PC-3 (cell line): ENCODE measurements around the gene NPAT. TPM values are rescaled to one million over a fixed set of nuclear protein-coding genes. Genes with fewer than 3 reads are reported as not detected.
A peak's percentile ranks its signal among the peaks of the same experiment; 100 is the strongest.

ENCODE experiments used
- ATAC-seq: fragments of 200-7000 bp; cut with Tn5 transposase; 2 replicates; pipeline ENCODE4 v1.9.1; 2020; ENCODE audit warnings: mild to moderate bottlenecking, moderate library complexity
- BruUV-seq: library from RNA; stranded (reverse); fragments of 400-500 nt; replicated peaks from 2 replicates; lab custom pipeline; 2021; lab: Mats Ljungman, UMichigan
- CTCF ChIA-PET: fragments of 300-600 bp; sonication (Branson Sonifier 250); formaldehyde crosslinking; loops from one replicate; lab custom pipeline; 2022; ENCODE audit warnings: antibody characterized with exemption; lab: Charles Lee
- POLR2A ChIA-PET: fragments of 300-600 bp; sonication (Branson Sonifier 250); formaldehyde crosslinking; loops from one replicate; lab custom pipeline; 2022; ENCODE audit warnings: antibody characterized with exemption; ENCODE audit not compliant: unreplicated experiment; lab: Charles Lee
- DNase-seq: peaks from one replicate; pipeline ENCODE4 v3.0.0-alpha.2; 2015
- H2AFZ ChIP-seq: fragments of 300-600 bp; sonication (generic); 2 replicates; pipeline ENCODE4 v1.6.0; 2016; ENCODE audit warnings: antibody characterized with exemption, low read length
- H3F3A ChIP-seq: fragments of 300-600 bp; sonication (generic); one replicate; pipeline ENCODE4 v1.6.0; 2017; ENCODE audit warnings: antibody characterized with exemption, low read length, control low read depth, mild to moderate bottlenecking; ENCODE audit not compliant: unreplicated experiment
- H3K27ac ChIP-seq: fragments of 300-600 bp; sonication (generic); 2 replicates; pipeline ENCODE4 v1.5.1; 2016; ENCODE audit warnings: mild to moderate bottlenecking, low read length
- H3K27me3 ChIP-seq: fragments of 300-600 bp; sonication (generic); 2 replicates; pipeline ENCODE4 v1.6.1; 2016; ENCODE audit warnings: low read length, mixed read lengths
- H3K36me3 ChIP-seq: fragments of 300-600 bp; sonication (generic); 2 replicates; pipeline ENCODE4 v1.6.1; 2016; ENCODE audit warnings: low read depth, mixed run types, low read length, mixed read lengths
- H3K4me1 ChIP-seq: fragments of 300-600 bp; sonication (generic); 2 replicates; pipeline ENCODE4 v1.5.1; 2016; ENCODE audit warnings: low read length; ENCODE audit not compliant: insufficient read depth
- H3K4me2 ChIP-seq: fragments of 300-600 bp; sonication (generic); 2 replicates; pipeline ENCODE4 v1.6.0; 2016; ENCODE audit warnings: low read length
- H3K4me3 ChIP-seq: fragments of 300-600 bp; sonication (generic); 2 replicates; pipeline ENCODE4 v1.5.1; 2016; ENCODE audit warnings: mild to moderate bottlenecking, low read length, mixed read lengths
- H3K79me2 ChIP-seq: fragments of 300-600 bp; sonication (generic); 2 replicates; pipeline ENCODE4 v1.6.1; 2017; ENCODE audit warnings: low read length, mixed read lengths
- H3K9ac ChIP-seq: fragments of 300-600 bp; sonication (generic); 2 replicates; pipeline ENCODE4 v1.6.0; 2016; ENCODE audit warnings: mild to moderate bottlenecking, low read length
- H3K9me2 ChIP-seq: fragments of 300-600 bp; sonication (generic); replicated peaks from 2 replicates; pipeline ENCODE4 v1.6.1; 2016; ENCODE audit warnings: mixed run types, low read length, mixed read lengths
- H3K9me3 ChIP-seq: fragments of 300-600 bp; sonication (generic); 2 replicates; pipeline ENCODE4 v1.6.1; 2016; ENCODE audit warnings: low read length, mixed read lengths
- H4K20me1 ChIP-seq: fragments of 300-600 bp; sonication (generic); 2 replicates; pipeline ENCODE4 v1.6.1; 2016; ENCODE audit warnings: low read length, mixed read lengths
- EZH2 ChIP-seq: fragments of 300-600 bp; sonication (generic); IDR thresholded peaks from one replicate; pipeline ENCODE4 v1.6.1; 2017; ENCODE audit warnings: antibody characterized with exemption, mild to moderate bottlenecking, low read length; ENCODE audit not compliant: unreplicated experiment
- EZH2phosphoT487 ChIP-seq: fragments of 300-600 bp; sonication (generic); IDR thresholded peaks from 2 replicates; pipeline ENCODE4 v1.6.1; 2018; ENCODE audit warnings: mild to moderate bottlenecking, antibody characterized with exemption, low read length, borderline replicate concordance
- intact Hi-C: fragments of 100-400 bp; cut with micrococcal nuclease; formaldehyde crosslinking; loops from 2 replicates; pipeline ENCODE4 v1.9.0; 2023
- total RNA-seq: library from RNA; depleted of rRNA; stranded (reverse); fragments of >200 nt; gene quantifications from 2 replicates; pipeline ENCODE4 v1.2.3, GENCODE V29; 2014
- TF ChIP-seq, protein P1 (sequence below): fragments of 300-600 bp; sonication (generic); conservative IDR thresholded peaks from 2 replicates; pipeline ENCODE4 v1.5.1; 2017; ENCODE audit warnings: antibody characterized with exemption, low read depth, mild to moderate bottlenecking, low read length

Gene NPAT
- total RNA-seq, 1 experiment from 2014 or later, result 19.6 TPM

DNA sequence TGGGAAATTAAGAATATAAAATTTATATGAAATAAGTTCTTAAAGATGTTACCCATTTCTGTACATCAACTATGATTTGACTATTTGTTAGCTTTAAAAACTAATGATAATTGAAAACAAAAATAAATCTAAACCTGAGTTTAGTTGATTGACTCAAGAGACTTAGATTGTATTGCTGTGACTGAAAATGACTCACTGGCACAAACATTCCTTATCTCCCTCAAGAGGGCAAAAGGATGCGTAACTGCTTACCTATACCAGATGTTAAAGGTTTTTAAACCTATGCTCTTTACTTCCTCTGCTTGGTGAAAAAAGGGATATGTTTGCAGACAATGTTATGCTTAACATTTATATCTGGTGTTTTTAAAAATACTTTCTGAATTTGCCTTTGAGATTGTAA lies 30.7 kb upstream of the NPAT start:
- Histone ChIP-seq H3K79me2 (no peaks in the 10 kb centered on the region), H3K36me3 (peaks cover 36% of the 10 kb centered on the region; the same call in 1 of the 2 replicates), H3F3A (no peaks in the 10 kb centered on the region), H3K9me2 (no peaks in the 10 kb centered on the region), H4K20me1 (no peaks in the 10 kb centered on the region), H3K27me3 (no peaks in the 10 kb centered on the region), H3K4me2 (no peak overlapping the region), H3K9me3 (no peaks in the 10 kb centered on the region), H2AFZ (no peak overlapping the region), H3K9ac (no peak overlapping the region), H3K4me1 (peaks cover 8% of the 10 kb centered on the region; the same call in 1 of the 2 replicates), H3K27ac (no peak overlapping the region), H3K4me3 (no peak overlapping the region)
- ATAC-seq, result peak; percentile 70
- intact Hi-C loops, result no loop called here
- CTCF ChIA-PET, result no interaction called here
- POLR2A ChIA-PET, result no interaction called here
- peak; percentile 61 for DNase-seq
- no peak for TF ChIP-seq EZH2phosphoT487
- TF ChIP-seq, protein P1, sequence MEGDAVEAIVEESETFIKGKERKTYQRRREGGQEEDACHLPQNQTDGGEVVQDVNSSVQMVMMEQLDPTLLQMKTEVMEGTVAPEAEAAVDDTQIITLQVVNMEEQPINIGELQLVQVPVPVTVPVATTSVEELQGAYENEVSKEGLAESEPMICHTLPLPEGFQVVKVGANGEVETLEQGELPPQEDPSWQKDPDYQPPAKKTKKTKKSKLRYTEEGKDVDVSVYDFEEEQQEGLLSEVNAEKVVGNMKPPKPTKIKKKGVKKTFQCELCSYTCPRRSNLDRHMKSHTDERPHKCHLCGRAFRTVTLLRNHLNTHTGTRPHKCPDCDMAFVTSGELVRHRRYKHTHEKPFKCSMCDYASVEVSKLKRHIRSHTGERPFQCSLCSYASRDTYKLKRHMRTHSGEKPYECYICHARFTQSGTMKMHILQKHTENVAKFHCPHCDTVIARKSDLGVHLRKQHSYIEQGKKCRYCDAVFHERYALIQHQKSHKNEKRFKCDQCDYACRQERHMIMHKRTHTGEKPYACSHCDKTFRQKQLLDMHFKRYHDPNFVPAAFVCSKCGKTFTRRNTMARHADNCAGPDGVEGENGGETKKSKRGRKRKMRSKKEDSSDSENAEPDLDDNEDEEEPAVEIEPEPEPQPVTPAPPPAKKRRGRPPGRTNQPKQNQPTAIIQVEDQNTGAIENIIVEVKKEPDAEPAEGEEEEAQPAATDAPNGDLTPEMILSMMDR, result no peak
- TF ChIP-seq EZH2, result no peak
- BruUV-seq, result no TSS peak

DNA sequence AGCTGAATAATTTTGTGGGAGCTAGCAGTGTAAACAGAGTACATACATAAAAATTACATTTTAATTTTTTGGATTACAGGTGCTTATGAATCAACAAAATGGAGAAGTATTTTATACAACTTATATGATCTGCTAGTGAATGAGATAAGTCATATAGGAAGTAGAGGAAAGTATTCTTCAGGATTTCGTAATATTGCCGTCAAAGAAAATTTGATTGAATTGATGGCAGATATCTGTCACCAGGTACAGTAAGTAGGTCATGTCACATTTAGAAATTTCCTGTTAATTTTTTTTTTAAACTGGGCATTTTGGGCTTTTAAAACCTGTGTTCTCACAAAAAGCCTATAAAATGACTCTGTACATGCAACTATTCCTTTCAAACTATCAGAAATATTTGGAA lies 24.4 kb upstream of the NPAT start:
- TF ChIP-seq, protein P1, result no peak
- TF ChIP-seq EZH2phosphoT487, result no peak
- TF ChIP-seq EZH2, result no peak
- no peaks in the 10 kb centered on the region for H3K27me3 ChIP-seq
- H3K36me3 ChIP-seq, result peaks cover 15% of the 10 kb centered on the region; the same call in 1 of the 2 replicates
- ATAC-seq (no peak), DNase-seq (no peak)
- H3K9me3 ChIP-seq, result no peaks in the 10 kb centered on the region
- H3K9ac ChIP-seq, result no peak overlapping the region
- no peaks in the 10 kb centered on the region for H3K9me2 ChIP-seq
- H3K4me1 ChIP-seq, result no peaks in the 10 kb centered on the region
- no peak overlapping the region for H2AFZ ChIP-seq
- H3F3A ChIP-seq, result no peaks in the 10 kb centered on the region
- H4K20me1 ChIP-seq, result no peaks in the 10 kb centered on the region
- BruUV-seq, result no TSS peak
- intact Hi-C loops, result no loop called here
- H3K27ac ChIP-seq, result no peak overlapping the region
- no peaks in the 10 kb centered on the region for H3K79me2 ChIP-seq
- H3K4me3 ChIP-seq, result no peak overlapping the region
- ChIA-PET CTCF (no interaction called here), POLR2A (no interaction called here)
- no peak overlapping the region for H3K4me2 ChIP-seq

DNA sequence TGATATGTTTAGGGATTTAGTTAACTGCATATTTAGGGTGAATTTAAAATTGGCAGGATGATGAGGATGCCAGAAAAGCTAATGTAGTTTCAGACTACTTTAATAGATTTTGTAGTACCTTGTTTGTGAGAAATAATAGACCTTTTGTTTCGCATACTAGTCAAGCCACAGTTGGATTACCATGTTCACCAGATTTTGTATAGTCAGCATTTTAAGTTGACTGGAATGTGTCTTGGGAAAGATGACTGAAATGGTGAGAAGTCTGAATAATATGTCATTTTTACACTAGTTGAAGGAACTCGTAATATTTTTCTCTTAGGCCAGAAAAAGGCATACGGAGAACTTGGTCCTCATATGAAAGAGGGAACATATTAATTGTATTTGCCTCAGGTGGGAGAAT lies 23.9 kb upstream of the NPAT start:
- intact Hi-C loops, result no loop called here
- ATAC-seq (no peak), DNase-seq (no peak)
- BruUV-seq, result no TSS peak
- peaks cover 10% of the 10 kb centered on the region; the same call in 1 of the 2 replicates for H3K36me3 ChIP-seq
- ChIA-PET CTCF (no interaction called here), POLR2A (no interaction called here)
- H3K79me2 ChIP-seq, result no peaks in the 10 kb centered on the region
- H3K27ac ChIP-seq, result no peak overlapping the region
- no peaks in the 10 kb centered on the region for H3K4me1 ChIP-seq
- H3F3A ChIP-seq, result no peaks in the 10 kb centered on the region
- H3K27me3 ChIP-seq, result no peaks in the 10 kb centered on the region
- H3K9ac ChIP-seq, result no peak overlapping the region
- no peak for TF ChIP-seq EZH2
- TF ChIP-seq, protein P1, result no peak
- no peak for TF ChIP-seq EZH2phosphoT487
- H3K9me3 ChIP-seq, result no peaks in the 10 kb centered on the region
- H2AFZ ChIP-seq, result no peak overlapping the region
- H3K4me2 ChIP-seq, result no peak overlapping the region
- H3K4me3 ChIP-seq, result no peak overlapping the region
- H3K9me2 ChIP-seq, result no peaks in the 10 kb centered on the region
- no peaks in the 10 kb centered on the region for H4K20me1 ChIP-seq
